ENCODE data around the gene XPR1.

GRCh38 chr1:180884588-180885300, 252.9 kb downstream of the XPR1 start:
- TF ChIP-seq EZH2 (IDR thresholded peaks at IDR 0.05; ENCODE audit: insufficient read depth, poor library complexity, severe bottlenecking) (no peak), EZH2phosphoT487 (IDR thresholded peaks at IDR 0.05; ENCODE audit: insufficient read depth, low read depth) (no peak)

Measured in GM23248 (cell line).